Measurements from ENCODE around the gene PRKCH.

GRCh38 chr14:61388976-61389576 is 67.7 kb downstream of the PRKCH start:
- TF ChIP-seq CTCF (IDR thresholded peaks at IDR 0.05; ENCODE audit: low read depth, low read length): no peak
- TF ChIP-seq EZH2phosphoT487 (IDR thresholded peaks at IDR 0.05; ENCODE audit: low read depth): no peak
